T follicular helper cell (primary cell): ENCODE measurements around the gene SOX18.

Experiments used
- DNase-seq: peaks from one replicate; pipeline ENCODE4 v3.0.0-alpha.2; 2020; ENCODE audit warnings: low read depth

The SOX18 gene

GRCh38 chr20:64080813-64081623 lies 31.6 kb upstream of the SOX18 start:
- no peak for DNase-seq

DNA sequence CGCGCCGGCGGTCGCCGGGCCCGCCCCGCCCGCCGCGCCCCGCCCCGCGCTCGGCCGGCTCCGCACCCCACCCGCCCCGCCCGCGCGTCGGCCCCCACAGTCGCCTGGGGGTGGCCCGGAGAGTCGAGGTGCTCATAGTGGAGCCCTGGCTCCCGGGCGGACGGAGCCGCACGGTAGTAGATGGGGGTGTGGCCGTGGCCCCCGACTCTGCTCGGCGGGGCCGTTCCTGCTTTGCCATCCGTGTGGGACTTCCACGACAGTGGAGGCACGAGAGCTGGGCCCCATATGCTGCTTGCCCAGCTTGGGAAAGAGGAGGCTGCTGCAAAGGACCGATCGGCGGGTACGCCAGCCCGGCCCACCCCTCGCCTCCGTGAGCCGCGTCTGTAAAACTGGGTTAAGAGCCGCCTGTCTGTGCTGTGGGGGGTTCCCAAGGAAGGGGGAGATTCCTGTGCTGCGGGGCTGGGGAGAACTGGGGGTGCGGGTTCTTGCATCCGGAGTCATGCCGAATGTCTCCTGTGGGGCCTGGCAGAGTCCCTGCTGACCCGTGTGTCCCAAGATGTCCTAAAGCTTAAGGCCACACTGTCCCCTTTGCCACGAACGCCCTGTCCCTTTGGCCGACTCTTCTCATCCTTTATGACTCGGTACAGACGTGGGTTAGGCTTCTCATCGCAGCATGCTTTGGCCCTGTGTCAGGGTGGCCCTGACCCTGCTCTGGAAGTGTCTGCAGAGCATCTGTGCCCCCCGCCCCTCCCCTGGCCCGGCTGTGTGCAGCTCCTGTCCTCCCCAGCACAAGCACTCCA lies 30.8 kb upstream of the SOX18 start, which contains the start of gene OPRL1:
Gene OPRL1 (plus strand): TSS at position 70 of the 800 bp plus-strand sequence. CDS start 12,639 bp downstream, outside the sequence.
- peak; percentile 49 for DNase-seq

- DNase-seq = peak; percentile 61
Observed at GRCh38 chr20:64079273-64080012, 30.0 kb upstream of the SOX18 start, which contains the start of gene RGS19. Gene RGS19 (minus strand): TSS chr20:64079518. CDS start chr20:64076886, 2,632 bp downstream.

DNA sequence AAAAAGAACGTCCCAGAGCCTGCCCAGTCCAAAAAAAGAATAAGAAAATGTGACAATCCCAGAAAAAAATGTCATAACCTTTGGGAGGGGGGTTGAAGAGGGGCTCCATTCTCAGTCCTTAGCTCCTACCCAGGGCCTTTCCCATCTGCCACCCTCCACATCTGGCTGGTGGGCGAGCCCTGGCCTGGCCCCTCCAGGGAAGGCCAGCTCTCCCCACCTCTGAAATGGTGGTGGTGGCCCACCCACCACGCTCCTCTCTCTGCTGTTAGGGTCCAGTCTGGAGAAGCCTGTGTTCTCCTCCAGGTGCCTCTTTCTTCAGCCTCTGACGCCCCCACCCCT lies 29.5 kb upstream of the SOX18 start:
- no peak for DNase-seq

- DNase-seq = peak; percentile 38
Observed at GRCh38 chr20:64077876-64078551, 28.6 kb upstream of the SOX18 start.

- no peak for DNase-seq
Observed at GRCh38 chr20:64077541-64077875, 28.1 kb upstream of the SOX18 start.

GRCh38 chr20:64077094-64077493 lies 27.7 kb upstream of the SOX18 start:
- no peak for DNase-seq

- no peak for DNase-seq
Observed at GRCh38 chr20:64076061-64076997, 26.9 kb upstream of the SOX18 start.

- no peak for DNase-seq
Observed at GRCh38 chr20:64075556-64075955, 26.1 kb upstream of the SOX18 start.

DNA sequence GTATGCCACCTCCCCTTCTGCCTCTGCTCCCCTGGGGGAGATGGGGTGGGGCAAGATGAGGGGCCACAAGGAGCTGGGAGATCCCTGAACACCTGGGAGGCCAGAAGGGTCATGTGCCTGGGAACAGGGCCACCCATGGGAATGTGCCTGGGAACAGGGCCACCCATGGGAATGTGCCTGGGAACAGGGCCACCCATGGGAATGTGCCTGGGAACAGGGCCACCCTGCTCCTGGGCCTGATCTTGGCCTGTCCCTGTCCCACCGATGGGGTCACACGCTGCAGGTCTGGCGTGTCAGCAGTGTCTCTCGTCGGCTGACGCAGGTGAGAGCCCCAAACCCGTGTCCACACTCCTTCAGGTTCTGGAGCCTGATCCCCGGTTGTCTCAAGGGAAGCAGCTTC lies 25.5 kb upstream of the SOX18 start:
- DNase-seq = no peak

DNA sequence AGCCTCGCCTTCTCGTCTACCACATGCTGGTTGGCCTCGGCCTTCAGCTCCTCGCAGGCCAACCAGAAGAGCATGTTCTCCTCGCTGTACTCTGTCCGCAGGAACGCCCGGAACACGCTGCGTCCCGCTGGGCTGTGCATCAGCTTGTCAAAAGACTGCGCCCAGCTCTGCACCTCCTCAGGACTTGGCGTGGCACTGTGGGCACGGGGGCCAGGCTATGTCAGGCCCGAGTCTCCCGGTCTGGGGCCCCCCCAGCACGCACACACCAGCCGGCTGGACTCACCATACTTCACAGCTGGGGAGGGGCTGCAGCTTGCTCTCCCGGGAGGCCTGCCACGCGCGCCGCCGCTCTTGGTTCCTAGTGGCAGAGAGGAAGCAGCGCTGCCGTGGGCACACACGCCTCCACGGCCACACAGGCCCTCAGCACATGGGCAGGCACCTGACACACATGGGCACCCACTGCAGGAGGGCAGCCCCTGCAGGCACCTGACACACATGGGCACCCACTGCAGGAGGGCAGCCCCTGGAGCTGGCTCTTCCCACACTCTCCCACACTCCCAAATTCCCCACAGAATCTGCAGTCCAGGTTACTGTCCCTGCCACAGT lies 24.8 kb upstream of the SOX18 start:
- DNase-seq = no peak

GRCh38 chr20:64073476-64074183 lies 24.2 kb upstream of the SOX18 start:
- DNase-seq = no peak

DNA sequence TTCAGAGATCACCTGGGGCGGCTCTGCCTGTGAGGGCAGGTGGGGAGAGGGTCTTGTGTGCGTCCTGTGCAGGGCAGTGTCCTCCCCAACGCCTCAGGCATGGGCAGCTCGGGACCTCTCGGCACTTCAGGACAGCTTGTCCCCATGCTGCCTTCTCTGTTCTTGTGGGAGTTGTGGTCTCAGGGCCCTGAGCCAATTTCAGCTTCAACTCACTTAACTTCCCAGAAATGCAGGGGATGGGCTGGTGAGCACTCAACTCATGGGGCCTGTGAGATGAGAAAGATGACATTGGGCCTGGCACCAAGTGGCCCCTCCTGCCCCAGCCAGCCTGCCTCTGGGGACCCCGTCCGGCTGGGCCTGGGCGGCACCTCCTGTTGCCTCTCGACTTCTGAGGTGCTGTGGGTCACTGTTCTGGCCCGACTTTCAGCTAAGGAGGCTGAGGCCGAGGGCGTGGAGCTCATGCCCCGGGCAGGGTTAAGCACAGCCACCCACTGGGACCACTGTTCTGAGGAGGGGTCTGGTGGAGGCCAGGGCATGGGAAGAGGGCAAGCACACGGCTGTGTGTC lies 23.1 kb upstream of the SOX18 start:
- DNase-seq = no peak

DNA sequence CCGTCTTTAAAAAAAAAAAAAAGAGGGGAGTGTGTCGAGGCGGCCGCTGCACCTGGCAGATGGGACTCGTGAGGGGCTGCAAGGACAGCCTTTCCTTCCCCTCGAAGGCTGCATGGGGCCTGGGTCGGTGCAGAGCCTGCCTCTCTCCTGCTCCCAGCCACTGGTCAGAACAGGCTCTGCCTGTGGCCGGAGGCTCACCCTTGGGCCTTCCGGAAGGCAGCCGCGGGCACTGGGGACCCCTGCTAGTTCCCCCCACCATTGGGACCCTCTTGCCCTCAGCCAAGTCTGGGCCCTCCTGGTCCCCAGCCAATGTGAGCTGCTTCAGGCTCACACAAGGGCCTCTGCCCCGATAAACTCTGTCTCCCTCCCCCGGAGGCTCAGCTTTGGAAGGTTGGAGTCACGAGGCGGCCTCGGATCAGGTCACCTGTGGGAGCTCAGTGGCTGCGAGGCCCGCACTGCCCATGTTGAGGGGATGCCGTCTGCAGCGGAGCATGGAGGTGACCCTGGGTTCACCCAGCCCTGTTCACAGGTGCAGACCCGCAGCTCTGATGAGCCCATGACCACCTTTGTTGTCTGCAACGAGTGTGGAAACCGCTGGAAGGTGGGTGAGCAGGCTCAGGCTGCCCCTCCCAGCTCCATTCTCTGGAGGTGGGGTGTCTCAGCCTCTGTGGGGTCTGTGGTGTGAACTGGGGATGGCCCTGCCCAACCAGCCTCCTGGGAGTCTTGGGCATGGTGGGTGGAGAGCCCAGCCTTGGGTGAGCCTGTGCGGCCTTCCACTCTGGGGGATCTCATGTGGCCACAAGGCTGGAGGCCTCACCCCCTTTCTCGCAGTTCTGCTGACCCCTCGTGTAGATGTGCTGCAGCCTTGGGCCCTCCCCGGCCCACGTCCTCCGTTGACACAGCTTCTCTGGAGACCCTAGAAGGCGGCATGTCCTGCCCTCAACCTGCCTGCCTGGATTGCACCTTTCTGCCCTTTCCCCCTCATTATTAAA lies 22.2 kb upstream of the SOX18 start:
- no peak for DNase-seq

GRCh38 chr20:64070244-64070993 lies 21.0 kb upstream of the SOX18 start:
- DNase-seq = no peak

DNA sequence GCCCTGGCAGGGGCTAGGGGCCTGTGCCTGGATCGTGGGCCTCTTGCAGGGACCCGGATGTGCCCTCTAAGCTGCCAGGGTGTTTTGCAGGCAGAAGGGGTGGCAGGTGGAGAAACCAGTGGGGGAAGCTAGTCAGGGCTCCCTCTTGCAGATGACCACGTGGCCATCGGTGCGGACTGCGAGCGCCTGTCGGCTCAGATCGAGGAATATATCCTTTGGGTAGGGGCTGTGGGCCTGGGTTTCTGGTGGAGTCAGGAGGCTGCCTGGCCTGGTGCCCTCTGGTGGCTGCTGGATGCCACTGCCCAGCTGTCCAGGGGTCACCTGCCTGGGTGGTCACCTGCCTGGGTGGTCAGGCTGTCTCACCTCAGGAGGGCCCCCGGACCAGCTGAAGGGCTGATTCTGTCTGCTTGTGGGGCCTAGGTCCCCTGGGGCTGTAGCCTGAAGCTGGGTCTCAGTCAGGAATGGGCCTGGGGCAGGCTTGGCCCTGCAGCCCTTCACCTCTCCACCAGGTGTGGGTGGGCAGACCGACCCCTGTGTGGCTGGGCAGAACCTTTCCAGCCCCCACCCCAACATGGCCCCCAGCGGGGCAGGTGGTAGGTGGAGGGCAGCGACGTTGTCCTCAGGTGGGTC lies 20.3 kb upstream of the SOX18 start:
- DNase-seq = no peak

- no peak for DNase-seq
Observed at GRCh38 chr20:64069209-64069613, 19.8 kb upstream of the SOX18 start.
